Measurements from ENCODE around the gene CIB2.
A peak's percentile ranks its signal among the peaks of the same experiment; 100 is the strongest.

DNA sequence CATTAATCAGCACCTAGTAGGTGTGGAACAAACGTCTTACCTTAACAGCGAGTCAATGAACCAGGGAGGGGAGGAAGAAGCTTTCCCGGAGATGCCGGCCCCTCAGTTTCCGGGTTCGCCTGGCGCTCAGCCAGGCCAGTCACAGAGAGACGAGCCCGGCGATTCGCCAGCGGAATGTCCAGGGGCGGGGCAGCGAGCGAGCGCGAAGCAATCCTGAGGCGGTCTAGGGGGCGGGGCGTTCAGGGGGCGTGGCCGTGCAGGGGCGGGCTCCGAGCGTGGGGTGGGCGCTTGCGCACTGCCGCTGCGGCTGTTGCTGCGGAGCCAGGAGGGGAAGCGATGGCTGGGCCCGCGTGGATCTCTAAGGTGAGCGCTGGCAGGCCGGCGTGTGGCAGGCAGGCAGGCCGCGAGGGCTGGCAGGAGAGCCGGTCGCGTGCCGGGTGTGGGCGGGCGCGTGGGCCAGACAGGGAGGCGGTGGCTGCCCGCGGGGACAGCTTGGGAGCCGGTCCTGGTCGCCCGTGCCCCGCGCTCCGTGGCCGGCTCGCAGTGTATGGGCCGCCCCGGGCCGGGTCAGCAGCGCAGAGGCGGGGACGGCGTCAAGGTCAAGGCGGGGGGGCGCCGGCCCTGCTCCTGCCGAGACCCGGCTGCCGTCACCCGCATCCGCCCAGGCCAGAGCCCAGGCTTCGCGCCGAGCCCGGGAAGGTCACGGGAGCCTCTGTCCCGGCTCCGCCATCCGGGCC is 18.0 kb upstream of the CIB2 start, which contains the start of gene IDH3A:
- TF ChIP-seq, protein P1, sequence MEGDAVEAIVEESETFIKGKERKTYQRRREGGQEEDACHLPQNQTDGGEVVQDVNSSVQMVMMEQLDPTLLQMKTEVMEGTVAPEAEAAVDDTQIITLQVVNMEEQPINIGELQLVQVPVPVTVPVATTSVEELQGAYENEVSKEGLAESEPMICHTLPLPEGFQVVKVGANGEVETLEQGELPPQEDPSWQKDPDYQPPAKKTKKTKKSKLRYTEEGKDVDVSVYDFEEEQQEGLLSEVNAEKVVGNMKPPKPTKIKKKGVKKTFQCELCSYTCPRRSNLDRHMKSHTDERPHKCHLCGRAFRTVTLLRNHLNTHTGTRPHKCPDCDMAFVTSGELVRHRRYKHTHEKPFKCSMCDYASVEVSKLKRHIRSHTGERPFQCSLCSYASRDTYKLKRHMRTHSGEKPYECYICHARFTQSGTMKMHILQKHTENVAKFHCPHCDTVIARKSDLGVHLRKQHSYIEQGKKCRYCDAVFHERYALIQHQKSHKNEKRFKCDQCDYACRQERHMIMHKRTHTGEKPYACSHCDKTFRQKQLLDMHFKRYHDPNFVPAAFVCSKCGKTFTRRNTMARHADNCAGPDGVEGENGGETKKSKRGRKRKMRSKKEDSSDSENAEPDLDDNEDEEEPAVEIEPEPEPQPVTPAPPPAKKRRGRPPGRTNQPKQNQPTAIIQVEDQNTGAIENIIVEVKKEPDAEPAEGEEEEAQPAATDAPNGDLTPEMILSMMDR (IDR thresholded peaks at IDR 0.05) = no peak
- TF ChIP-seq POLR2AphosphoS5 (IDR thresholded peaks at IDR 0.05) (peak; percentile 92 to 97 (median 95)), POLR2A (IDR thresholded peaks at IDR 0.05) (peak; percentile 85), EP300 (IDR thresholded peaks at IDR 0.05; ENCODE audit: low read depth) (no peak)

Measured in transverse colon (tissue), 4 donors.